AG10803 (cell line): ENCODE data around the gene THSD4.
"Not testable (repeated sequence)": the region's sequence is repeated elsewhere in the genome, so short reads cannot be mapped to it uniquely, and the experiment has no call there.

Experiments
- DNase-seq: peaks from one replicate; pipeline ENCODE4 v3.0.0; 2010; ENCODE audit warnings: low read depth
- H3K4me3 ChIP-seq: 2 replicates; pipeline ENCODE4 v1.5.1; 2011; ENCODE audit warnings: mild to moderate bottlenecking, low read length, control low read depth
- CTCF ChIP-seq: conservative IDR thresholded peaks from 2 replicates; pipeline ENCODE4 v1.5.1; 2011; ENCODE audit warnings: mild to moderate bottlenecking, low read length, control low read depth, inconsistent platforms

Gene THSD4

DNA sequence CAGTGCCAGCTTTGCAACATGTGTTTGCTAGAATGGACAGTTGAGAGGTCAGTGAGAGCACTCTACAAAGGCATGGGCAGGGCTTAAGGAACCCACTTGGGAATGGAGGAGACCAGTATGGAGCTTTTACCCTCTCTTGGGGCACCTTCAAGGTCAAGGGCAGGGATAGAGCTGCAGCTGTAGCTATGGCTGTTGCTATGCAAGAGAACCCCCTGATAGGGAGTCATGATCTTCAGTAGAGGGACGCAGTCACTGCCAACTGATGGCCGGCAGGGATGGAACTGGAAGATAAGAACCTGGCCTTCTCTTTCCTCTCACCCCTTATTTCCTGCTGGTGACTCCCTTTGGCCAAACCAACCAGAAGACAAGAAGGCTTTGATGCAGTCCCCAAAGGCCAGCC lies 40.3 kb downstream of the THSD4 start:
- DNase-seq = no peak
- TF ChIP-seq CTCF = no peak

GRCh38 chr15:71160976-71161375 lies 45.7 kb downstream of the THSD4 start:
- TF ChIP-seq CTCF = no peak
- no peak for DNase-seq
- H3K4me3 ChIP-seq = no peak overlapping the region

More for the DNA sequence above, 40.3 kb downstream of the THSD4 start:
- no peak overlapping the region for H3K4me3 ChIP-seq

- no peak for TF ChIP-seq CTCF
- no peak for DNase-seq
Observed at GRCh38 chr15:71162309-71162708, 47.0 kb downstream of the THSD4 start.

DNA sequence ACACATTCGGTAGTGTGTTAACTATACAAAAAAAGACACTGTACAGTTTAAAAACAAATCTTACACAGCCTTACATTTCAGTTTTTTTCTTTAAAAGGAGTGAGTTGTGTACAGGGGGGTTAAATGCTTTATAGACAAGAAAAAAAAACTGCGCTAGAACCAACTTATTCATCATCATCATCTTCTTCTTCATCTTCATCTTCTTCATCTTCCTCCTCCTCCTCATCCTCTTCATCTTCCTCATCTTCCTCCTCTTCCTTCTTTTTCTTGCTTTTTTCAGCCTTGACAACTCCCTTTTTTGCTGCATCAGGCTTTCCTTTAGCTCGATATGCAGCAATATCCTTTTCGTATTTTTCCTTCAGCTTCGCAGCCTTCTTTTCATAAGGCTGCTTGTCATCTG lies 49.3 kb downstream of the THSD4 start:
- H3K4me3 ChIP-seq, DNase-seq: not testable (repeated sequence)

More at GRCh38 chr15:71162309-71162708, 47.0 kb downstream of the THSD4 start:
- no peak overlapping the region for H3K4me3 ChIP-seq

GRCh38 chr15:71167445-71168165 lies 52.3 kb downstream of the THSD4 start:
- H3K4me3 ChIP-seq = no peak overlapping the region
- DNase-seq = peak; percentile 47
- no peak for TF ChIP-seq CTCF

DNA sequence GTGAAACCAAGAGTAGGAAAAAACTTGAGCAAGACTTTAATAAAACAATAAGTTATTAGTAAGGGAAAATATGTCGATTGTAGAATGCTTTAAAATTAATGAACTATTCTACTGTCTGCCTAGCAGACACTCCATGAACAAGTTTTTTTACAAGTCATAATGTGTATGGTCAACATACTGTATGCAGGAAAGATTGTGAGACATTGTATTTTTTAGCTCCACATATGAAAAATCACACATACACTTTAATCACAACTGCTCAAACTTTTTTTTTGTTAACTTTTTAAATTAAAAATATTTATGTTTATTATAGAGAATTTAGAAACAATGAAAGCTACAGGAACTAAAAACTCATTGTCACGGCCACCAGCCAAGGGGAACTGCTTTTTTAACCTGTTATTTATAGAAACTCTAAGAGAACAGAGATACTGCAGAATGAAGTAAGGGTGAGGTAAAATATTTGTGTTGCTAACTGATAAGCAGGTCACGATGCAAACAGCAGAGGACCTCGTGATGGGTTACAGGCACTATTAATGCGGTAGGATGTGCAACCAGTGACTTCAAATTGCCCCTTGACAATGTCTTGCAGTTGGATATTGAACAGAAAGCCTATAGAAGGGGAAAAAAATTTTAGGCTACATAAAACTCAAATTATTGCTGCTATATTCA lies 53.0 kb downstream of the THSD4 start:
- no peak for TF ChIP-seq CTCF
- no peak for DNase-seq
- H3K4me3 ChIP-seq = no peak overlapping the region

DNA sequence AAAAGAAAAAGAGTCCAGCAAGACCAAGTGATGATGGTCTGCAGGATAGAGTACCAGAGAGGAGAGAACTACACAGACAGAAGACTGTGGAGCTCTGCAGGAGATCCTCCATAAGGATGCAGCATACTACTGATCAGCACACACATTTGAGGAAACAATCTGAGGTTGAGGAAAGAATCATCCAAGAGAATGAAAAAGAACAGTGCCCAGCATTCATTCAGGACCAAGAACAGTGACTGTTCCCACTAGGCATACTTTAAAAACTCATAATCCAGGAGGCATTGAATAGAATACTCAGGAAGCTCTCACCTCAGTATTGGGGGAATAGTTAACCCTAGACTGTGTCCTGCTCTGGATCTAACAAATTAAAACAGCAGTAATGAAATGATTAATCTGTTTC lies 54.9 kb downstream of the THSD4 start:
- no peak for DNase-seq
- TF ChIP-seq CTCF = no peak
- no peak overlapping the region for H3K4me3 ChIP-seq
